GM10266 (cell line): ENCODE measurements around the gene CDC42EP5.

Experiments used
- DNase-seq: peaks from one replicate; pipeline ENCODE4 v3.0.0; 2012; ENCODE audit errors: extremely low spot score
- TF ChIP-seq, protein P1 (sequence below): IDR thresholded peaks from 2 replicates; pipeline ENCODE4 v1.5.1; 2012; ENCODE audit warnings: mild to moderate bottlenecking, low read depth; ENCODE audit not compliant: control insufficient read depth, insufficient read depth; ENCODE audit errors: missing control alignments

CDC42EP5 gene

DNA sequence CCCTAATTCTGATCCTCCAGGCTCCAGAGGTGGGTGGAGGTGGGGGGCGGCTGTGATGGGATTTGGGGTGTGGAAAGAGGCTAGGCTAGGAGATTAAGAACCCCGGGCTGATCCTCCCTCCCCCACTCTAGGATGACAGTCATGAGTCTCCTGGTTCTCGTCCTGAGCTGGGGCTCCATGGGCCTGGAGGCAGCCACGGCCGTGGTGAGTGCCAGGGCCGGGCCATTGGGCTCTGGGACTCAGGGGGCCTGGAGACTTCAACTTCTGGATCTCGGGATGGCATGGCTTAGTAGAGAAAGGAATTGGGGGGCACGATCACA, 44.0 kb downstream of the CDC42EP5 start:
- peak; percentile 28 for DNase-seq
- TF ChIP-seq, protein P1, sequence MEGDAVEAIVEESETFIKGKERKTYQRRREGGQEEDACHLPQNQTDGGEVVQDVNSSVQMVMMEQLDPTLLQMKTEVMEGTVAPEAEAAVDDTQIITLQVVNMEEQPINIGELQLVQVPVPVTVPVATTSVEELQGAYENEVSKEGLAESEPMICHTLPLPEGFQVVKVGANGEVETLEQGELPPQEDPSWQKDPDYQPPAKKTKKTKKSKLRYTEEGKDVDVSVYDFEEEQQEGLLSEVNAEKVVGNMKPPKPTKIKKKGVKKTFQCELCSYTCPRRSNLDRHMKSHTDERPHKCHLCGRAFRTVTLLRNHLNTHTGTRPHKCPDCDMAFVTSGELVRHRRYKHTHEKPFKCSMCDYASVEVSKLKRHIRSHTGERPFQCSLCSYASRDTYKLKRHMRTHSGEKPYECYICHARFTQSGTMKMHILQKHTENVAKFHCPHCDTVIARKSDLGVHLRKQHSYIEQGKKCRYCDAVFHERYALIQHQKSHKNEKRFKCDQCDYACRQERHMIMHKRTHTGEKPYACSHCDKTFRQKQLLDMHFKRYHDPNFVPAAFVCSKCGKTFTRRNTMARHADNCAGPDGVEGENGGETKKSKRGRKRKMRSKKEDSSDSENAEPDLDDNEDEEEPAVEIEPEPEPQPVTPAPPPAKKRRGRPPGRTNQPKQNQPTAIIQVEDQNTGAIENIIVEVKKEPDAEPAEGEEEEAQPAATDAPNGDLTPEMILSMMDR: no peak

DNA sequence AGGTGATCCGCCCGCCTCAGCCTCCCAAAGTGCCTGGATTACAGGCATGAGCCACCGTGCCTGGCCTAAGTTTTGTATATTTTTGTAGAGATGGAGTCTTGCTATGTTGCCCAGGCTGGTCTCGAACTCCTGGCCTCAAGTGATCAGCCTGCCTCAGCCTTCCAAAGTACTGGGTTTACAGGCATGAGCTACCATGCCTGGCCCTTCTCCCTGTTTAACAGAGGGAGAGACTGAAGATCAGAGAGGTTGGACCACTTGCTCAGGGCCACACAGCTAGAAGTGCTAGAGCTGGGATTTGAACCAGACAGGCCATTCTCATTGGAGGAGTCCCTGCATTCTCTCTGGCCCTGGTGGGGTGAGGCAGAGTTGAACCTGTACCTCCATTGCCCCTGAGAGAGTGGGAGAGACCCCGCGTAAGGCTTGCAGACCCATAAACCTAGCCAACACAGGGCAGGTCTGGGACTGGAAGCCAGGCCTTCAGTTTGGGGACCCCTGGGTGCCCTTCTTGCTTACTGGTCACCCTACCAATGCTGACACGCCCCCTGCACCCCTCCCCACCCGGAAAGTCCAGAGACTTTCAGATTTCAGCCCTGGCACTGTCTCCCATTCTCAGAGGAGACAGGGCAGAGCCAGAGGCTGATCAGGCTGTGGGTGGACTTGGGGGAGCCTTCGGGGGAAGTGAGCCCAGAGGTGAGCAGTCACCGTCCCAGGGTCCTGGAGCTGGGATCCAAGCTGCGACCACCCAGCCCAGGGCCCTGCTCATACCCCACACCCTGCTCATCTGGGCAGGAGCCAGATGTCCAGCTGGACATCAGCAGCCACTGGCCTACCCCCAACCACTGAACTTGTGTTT, 44.5 kb downstream of the CDC42EP5 start:
- no peak for DNase-seq
- TF ChIP-seq, protein P1: no peak

DNA sequence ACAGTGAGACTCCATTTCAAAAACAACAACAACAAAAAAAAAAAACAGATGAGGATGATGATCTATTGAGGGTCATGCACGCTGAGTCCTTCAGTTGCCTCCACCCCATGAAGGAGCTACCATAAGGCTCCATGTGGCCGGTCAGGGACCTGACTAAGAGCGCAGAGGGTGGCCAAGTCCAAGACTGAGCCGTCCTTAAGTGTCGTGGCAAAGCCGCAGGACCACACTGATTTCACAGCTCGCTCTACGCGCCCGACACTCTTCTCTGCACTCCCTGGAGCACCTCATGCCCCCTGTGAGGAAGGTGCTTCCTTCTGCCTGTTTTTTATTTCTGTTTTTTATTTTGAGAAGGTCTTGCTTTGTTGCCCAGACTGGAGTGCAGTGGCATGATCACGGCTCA, 45.5 kb downstream of the CDC42EP5 start:
- TF ChIP-seq, protein P1: no peak
- no peak for DNase-seq

DNA sequence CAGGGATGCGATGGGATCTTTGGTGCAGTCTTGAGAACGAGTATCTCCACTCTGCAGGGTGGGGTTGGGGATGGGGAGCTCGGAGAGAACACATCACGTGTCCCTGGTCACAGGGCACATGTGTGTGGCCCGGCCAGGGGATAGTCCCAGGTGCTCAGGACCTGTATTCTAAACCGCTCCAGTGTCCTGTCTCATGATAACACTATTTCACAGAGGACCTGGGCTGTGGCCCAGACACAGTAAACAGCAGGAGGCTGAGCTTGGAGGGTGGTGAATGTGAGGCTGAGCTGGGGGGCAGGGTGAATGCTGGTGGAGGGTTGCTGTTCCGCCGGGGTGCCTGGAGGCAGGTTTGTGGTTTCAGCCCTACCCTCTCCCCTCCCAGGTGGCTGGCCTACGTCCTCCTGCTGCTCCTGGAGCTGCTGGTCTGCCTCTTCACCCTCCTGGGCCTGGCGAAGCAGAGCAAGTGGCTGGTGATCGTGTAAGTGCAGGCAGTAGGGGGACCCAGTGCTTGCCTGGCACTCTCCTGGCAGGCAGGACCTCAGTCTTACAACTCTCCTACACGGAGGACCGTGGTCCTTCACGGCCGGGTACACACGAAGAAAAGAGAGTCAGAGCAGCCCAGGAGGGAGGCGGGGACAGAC, 46.7 kb downstream of the CDC42EP5 start:
- no peak for DNase-seq
- TF ChIP-seq, protein P1: no peak

DNA sequence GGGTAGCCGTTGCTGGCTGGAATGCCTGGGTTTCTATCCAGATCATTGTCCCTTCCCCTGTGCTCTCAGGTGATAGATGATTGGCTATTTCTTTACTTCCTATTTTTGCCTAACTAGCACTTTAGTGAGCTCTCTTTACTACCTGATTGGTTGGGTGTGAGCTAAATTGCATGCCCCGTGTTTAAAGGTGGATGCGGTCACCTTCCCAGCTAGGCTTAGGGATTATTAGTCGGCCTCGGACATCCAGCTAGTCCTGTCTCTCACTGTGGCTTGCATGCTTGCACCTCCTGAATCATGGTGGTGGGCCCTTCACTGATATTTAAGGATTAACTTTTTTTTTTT, 47.7 kb downstream of the CDC42EP5 start:
- DNase-seq: no peak
- TF ChIP-seq, protein P1: no peak

DNA sequence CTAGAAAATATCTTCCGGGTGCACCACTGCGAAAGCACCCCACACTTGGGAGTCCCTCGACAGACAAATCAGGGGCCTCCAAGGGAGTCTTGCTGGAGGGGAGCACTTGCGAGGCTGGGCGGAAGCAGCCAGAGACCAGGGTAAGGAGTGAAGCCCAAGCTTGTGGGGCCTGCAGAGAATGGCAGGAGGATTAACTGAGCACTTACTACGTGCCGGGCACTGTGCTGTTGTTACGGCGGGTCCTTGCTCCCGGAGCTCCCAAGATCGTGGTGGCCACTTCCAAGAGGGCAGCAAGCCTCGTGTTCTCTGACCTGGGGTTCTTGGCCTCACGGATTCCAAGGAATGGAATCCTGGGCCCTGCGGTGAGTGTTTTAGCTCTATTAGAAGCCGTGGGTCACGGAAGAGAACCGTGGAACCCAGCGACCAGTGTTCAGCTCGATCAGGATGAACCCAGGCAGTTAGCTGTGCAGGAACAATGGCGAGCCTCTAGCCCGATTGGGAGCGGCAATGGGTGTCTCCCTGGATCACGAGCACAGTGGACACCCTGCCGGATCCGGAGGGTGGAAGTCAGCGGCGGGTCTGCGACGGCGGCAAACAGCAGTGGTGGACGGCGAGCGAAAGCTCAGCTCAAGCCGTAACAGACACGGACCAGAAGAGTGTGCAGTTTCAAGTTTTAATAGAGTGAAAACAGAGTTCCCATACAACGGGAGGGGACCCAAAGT, 48.3 kb downstream of the CDC42EP5 start:
- DNase-seq: no peak
- TF ChIP-seq, protein P1: no peak

DNA sequence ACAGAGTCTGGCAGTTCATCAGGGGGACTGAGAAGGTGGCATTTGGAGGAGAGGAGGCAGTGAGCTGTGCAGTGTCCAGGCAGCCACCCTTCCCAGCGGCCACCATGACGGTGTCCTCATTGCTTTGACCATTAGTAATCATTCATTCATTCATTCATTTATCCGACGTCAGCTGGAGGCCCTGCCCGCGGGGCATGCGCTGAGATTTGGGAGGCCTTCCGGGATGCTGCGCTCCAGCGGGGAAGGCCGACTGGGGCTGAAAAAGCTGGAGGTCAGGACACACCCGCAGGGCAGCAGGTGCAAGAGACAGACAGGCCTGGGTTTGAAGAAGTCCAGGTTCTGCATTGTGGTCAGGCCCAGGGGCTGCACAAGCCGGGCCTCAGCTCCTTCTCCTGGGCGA, 48.9 kb downstream of the CDC42EP5 start:
- TF ChIP-seq, protein P1: no peak

More for the DNA sequence above, 48.9 kb downstream of the CDC42EP5 start:
- DNase-seq: no peak
